Brain microvascular endothelial cell (primary cell): ENCODE data around the gene UBASH3B.

Experiments used
- DNase-seq: peaks from one replicate; pipeline ENCODE4 v3.0.0-alpha.2; 2020
- H3K27ac ChIP-seq: fragments of 250-450 bp; sonication (Bioruptor Pico); 2 replicates; pipeline ENCODE4 v1.5.1; 2020; ENCODE audit warnings: mild to moderate bottlenecking, moderate library complexity
- H3K27me3 ChIP-seq: fragments of 250-450 bp; sonication (Bioruptor Pico); replicated peaks from 2 replicates; pipeline ENCODE4 v1.5.1; 2020; ENCODE audit warnings: mild to moderate bottlenecking
- H3K36me3 ChIP-seq: fragments of 250-450 bp; sonication (Bioruptor Pico); replicated peaks from 2 replicates; pipeline ENCODE4 v1.5.1; 2020; ENCODE audit warnings: mild to moderate bottlenecking
- H3K4me3 ChIP-seq: 2 replicates; pipeline ENCODE4 v1.5.1; 2011; ENCODE audit warnings: low read depth, mild to moderate bottlenecking, control low read depth, low read length, moderate library complexity
- in situ Hi-C: cut with HindIII; loops from 2 replicates; pipeline ENCODE4 v1.10.0; 2017; ENCODE audit warnings: low sequenced_read_pairs, low pct_ligation_motif_present
- TF ChIP-seq, protein P1 (sequence below): IDR thresholded peaks from 2 replicates; pipeline ENCODE4 v1.5.1; 2011; ENCODE audit warnings: low read depth, mild to moderate bottlenecking, moderate library complexity, low read length, control low read depth, inconsistent platforms; ENCODE audit errors: missing control alignments

Gene UBASH3B

DNA sequence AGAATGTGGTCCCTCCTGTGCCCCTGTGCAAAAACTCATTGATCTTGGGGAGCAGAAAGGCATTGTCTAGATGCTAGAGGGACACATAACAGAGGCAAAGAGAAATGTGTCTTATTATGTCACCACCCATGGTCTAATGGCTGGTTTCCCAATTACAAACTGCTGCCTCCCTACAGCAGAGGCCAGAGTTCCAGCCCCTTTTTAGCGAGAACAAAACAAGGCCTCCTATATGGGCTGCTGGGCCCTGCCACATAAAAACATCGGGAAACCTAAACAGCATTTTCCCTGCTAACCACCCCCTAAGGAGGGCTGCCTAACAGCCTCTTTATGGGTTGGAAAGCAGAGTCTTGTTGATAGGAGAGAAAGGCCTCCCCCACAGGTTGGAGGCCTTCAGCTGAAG, 107.6 kb downstream of the UBASH3B start:
- no peak overlapping the region for H3K4me3 ChIP-seq
- in situ Hi-C loops = no loop called here

DNA sequence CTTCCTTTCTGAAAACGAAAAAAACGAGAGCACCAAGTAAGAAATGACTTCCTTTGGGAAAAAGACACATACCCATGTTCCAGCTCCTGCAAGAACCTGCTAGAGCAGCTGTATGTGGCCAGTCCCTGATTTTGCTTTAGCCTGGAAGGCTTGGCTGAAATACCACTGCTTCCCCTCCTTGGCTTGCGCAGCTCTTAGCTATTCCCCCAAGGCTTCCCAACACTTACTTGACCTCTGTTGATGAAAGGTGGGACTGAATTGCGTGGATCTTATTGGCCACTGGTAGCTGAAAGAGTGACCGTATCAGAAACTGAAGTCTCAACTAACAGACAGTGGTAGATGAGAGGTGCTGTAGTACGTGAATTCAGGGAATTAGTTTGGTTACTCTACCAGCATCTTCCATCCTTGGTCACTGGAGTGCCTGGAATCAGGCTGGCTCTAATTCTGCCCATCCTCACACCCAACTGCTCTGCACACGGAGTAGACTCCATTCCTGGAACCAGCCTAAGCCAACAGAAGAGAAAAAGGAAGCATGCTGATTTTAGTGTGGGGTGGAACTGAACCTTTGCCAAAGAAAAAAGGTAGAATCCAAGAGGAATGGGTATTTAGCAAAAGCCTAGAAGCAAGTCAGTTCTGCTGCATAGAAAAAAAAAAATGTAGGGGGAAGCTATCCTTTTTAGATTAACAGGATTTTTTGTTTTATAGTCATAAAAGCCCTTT, 109.0 kb downstream of the UBASH3B start:
- Histone ChIP-seq H3K27ac (no peak overlapping the region), H3K36me3 (no peaks in the 10 kb centered on the region), H3K4me3 (no peak overlapping the region), H3K27me3 (no peaks in the 10 kb centered on the region)
- in situ Hi-C loops = no loop called here
- DNase-seq = no peak
- TF ChIP-seq, protein P1, sequence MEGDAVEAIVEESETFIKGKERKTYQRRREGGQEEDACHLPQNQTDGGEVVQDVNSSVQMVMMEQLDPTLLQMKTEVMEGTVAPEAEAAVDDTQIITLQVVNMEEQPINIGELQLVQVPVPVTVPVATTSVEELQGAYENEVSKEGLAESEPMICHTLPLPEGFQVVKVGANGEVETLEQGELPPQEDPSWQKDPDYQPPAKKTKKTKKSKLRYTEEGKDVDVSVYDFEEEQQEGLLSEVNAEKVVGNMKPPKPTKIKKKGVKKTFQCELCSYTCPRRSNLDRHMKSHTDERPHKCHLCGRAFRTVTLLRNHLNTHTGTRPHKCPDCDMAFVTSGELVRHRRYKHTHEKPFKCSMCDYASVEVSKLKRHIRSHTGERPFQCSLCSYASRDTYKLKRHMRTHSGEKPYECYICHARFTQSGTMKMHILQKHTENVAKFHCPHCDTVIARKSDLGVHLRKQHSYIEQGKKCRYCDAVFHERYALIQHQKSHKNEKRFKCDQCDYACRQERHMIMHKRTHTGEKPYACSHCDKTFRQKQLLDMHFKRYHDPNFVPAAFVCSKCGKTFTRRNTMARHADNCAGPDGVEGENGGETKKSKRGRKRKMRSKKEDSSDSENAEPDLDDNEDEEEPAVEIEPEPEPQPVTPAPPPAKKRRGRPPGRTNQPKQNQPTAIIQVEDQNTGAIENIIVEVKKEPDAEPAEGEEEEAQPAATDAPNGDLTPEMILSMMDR = no peak

More for the DNA sequence above, 107.6 kb downstream of the UBASH3B start:
- TF ChIP-seq, protein P1 = no peak
- Histone ChIP-seq H3K36me3 (no peaks in the 10 kb centered on the region), H3K27me3 (no peaks in the 10 kb centered on the region), H3K27ac (no peak overlapping the region)
- DNase-seq = no peak

DNA sequence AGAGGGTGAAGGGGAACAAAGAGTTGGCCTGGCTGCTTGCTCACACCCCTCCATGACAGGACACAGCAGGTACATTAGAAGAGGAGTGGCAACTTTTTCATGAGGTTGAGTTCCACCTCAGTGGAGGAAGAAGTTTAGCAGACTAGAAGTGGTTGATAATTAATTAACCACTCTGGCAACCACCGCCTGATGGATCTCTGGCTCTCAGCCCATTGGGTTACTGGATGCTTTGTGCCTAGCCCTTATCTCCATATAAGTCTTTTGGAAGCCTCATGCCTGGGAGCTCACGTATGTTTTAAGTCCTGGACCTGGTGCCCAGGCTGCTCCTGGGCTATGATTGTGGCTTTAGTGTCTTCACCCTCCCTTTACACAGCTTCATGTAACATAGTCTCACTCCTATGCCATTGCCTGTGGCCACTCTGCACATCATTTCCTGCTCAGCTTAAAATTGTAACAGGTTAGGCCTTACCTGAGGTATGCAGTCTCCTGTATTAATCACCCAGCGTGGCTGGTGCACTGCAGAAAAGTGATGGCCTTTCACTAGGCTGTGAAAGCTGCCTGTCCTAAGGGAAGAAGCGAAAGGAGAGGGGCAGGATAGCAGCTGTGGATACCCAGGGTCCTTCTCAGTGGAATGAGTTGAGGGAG, 110.1 kb downstream of the UBASH3B start:
- DNase-seq = no peak
- Histone ChIP-seq H3K4me3 (no peak overlapping the region), H3K27me3 (no peaks in the 10 kb centered on the region), H3K27ac (no peak overlapping the region), H3K36me3 (no peaks in the 10 kb centered on the region)
- in situ Hi-C loops = no loop called here
- TF ChIP-seq, protein P1 = no peak

- no peaks in the 10 kb centered on the region for H3K36me3 ChIP-seq
- in situ Hi-C loops = no loop called here
- TF ChIP-seq, protein P1 = no peak
- no peak overlapping the region for H3K27ac ChIP-seq
- no peaks in the 10 kb centered on the region for H3K27me3 ChIP-seq
- peak; percentile 20 for DNase-seq
- H3K4me3 ChIP-seq = no peak overlapping the region
These were observed 113.7 kb downstream of the UBASH3B start for GRCh38 chr11:122769126-122769780.

- peaks cover 4% of the 10 kb centered on the region for H3K36me3 ChIP-seq
- H3K27me3 ChIP-seq = no peaks in the 10 kb centered on the region
- peak; percentile 74 for DNase-seq
These were observed 117.4 kb downstream of the UBASH3B start for GRCh38 chr11:122772945-122773344.

More at GRCh38 chr11:122772945-122773344, 117.4 kb downstream of the UBASH3B start:
- peak overlapping the region; percentile 34 for H3K27ac ChIP-seq
- in situ Hi-C loops = no loop called here
- TF ChIP-seq, protein P1 = no peak
- no peak overlapping the region for H3K4me3 ChIP-seq
